NCI-H2029 treated with DMSO at 0.1 percent for 48 hours (cell line): ENCODE results near the gene CPA5.
"Not testable (repeated sequence)": the region's sequence is repeated elsewhere in the genome, so short reads cannot be mapped to it uniquely, and the experiment has no call there.

Source experiments
- DNase-seq: peaks from one replicate; lab custom pipeline; 2025; lab: John Stamatoyannopoulos, UW

Gene CPA5, protein sequence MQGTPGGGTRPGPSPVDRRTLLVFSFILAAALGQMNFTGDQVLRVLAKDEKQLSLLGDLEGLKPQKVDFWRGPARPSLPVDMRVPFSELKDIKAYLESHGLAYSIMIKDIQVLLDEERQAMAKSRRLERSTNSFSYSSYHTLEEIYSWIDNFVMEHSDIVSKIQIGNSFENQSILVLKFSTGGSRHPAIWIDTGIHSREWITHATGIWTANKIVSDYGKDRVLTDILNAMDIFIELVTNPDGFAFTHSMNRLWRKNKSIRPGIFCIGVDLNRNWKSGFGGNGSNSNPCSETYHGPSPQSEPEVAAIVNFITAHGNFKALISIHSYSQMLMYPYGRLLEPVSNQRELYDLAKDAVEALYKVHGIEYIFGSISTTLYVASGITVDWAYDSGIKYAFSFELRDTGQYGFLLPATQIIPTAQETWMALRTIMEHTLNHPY

DNA sequence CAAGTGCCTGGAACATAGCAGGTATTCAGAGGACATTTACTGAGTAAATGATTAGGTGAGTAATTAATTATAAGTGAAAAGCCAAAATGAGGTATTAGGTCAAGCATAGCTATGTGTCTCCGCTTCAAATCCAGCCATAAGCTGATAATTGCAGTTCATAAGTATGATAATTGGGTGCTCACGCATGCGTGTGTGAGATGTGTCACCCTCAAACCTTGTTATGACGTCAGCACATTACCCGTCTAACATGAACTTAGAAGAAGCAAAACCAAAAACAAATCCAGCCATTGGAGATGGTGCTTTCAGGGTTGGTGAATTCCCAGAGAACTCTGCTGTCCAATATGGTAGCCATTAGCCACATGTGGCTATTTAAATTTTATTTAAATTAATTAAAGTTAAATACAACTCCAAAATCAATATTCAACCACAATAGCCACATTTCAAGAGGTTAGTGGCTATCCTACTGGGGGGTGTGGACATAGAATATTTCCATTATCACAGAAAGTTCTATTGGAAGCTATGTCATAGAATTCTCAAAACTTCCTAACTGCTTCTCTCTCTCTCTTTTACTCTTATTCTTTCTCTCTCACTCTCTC is at the start of gene CPA5:
TSS of gene CPA5 (plus strand) at position 546 of the 596 bp plus-strand sequence. CDS start 1,670 bp downstream, outside the sequence.
- DNase-seq, result no peak

DNA sequence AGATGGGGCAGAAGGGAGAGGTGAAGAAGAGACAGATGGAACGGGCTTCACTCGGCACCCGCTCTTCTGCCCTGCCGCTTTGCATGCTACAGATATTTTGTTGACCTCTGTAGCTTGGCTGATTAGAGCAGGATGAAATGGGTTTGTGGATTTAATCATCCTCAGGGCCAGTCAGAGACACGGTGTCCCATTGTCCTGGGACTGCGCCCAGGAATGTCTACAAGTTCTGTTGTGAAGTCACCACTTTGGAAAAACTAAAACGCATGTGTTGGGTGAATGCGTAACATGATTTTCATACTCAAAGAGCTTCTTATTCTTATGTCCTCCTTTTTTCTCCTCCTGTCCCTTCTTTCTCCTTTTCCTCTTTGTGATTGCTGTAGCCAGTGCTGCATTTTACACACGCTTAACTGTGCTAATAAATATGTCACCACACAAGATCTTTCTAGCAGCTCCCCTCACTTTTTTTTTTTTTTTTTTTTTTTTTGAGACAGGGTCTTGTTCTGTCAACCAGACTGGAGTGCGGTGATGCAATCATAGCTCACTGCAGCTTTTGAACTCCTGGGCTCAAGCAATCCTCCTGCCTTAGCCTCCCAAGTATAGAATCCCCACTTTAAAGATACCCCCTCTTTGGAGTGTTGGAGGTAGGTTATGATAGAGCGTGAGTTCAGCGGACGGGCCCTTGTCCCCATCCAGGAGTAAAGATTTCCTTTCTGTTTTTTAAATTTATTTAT is 48.2 kb upstream of the CPA5 start:
- DNase-seq, result no peak

DNA sequence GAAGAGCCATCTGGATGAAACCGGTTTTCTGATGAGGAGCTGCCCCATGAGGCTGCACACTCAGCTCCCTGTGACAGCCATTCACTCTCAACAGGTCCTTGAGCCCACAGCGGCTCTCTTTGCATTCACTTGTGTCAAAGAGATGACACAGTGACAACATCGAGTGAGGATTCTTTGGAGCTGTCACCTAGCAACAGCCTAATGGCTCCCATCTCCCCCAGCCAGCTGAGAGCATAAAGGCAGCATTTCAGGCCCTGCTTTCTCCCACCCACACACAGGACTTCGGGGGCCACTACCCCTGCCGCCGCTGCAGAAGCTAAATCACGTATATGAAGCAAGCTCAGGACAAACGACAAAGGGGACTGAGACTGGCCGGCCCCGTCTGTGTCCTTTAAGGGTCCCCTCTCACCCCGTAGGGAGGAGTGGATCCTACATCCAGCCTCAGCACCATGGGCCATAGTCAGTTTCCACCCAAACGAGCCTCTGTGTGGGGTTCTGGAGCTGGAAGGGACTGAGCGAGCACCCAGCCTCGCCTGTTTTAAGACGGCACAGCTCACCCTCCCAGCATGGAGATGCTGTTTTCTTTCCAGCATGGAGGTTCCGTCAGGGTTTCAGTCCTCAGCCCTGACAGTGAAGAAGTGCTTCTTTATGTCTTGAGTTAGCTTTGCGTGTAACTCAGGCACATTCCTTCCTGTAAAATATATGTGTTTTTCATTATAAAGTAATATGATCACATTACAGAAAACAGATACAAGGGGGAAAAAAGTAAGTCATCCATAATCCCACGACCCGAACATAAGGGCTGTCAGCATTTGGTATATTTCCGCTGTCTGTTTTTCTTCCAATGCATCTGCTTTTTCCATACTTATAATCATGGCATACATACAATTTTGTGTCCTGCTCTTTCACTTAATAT is 46.7 kb upstream of the CPA5 start:
- DNase-seq, result peak; percentile 72

DNA sequence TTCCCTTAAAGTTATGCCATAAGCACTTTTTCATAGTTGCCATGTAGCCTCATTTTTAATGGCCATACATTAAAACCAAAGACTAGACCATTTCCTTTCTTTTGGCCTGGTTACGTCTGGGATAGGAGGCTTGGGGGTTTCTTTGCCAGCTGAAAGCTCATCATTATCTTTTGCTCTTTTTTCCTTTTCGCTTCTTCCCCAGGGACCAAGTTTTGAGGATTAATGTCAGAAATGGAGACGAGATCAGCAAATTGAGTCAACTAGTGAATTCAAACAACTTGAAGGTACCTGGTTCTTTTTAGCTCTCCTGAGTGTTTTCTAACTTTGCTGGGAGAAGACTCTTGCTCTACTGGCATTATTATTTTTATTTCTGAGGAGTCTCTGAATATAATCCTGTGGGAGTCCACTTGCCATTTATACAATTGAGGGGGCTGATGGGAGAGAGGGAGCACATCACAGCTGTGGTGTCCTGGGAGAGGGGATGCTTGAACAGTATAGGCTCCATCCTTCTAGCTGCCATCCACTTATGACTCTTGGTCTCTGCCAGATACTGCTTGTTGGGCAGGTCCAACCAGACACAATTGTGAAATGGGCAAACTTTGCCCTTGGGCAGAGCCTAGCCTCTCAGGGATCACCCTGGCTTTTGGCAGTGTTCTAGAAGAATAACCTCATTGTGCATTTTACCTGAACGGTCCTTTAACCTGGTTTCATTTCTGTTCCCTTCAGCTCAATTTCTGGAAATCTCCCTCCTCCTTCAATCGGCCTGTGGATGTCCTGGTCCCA is 45.9 kb upstream of the CPA5 start:
- DNase-seq, result no peak

DNA sequence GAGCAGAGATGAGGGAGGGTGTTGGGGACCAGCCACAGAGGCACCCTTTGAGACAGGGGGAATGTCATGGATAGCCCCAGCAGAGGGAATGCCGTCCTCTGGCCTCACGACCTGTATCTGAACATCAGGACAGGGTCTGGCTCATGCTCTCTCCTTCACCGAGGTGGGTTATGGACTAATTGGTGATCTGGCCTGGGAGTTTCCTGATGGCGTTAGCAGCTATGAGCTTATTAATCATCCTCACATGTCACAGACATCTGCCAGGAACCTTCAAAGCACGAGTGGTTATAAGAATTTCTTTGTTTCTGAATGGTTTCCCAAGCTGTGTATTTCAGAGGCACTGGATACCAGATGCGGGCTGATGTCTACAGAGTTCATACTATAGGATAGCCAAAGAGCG is 44.8 kb upstream of the CPA5 start:
- no peak for DNase-seq

DNA sequence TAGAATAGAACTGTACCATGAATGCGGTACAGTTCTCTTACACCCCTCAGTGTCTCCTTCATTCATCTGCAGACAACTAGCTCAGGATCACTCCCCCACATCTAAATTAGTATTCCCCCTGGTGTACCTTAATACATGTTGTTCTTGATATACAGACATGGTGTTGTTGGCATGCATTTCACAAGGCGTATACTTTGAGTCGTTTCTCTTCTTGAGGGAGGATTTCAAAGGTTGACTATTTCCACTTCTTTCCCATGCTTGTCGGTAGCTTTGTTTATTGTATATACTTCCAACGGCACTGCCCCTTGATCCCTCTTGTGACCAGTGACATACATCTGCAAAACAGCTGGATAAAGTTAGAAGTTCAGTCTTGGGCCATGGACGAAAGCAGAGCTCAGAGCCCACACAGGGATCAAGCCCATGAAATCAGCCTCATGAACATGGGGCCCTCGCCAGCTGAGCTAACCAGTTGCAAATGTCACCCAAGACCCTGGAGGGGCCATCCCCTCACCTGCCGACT is 43.1 kb upstream of the CPA5 start:
- DNase-seq, result no peak

DNA sequence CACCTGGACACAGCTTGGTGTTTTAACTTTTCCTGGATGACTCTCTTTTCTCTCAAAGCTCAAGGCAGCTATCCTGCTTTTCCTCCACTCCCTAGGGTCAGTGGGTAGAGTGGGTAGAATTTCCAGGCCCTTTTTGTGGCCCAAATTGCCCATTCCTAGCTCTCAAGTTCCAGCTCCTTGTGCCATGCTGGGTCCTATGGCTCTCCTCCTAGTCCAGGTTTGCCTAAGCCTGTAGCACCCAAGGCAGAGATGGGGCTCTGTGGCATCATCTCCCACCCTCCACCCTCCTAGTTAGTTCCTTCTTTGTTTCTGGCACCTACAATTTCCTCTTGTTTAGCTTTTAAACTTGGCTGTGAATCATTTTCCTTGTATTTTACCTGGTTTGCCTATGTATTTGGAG is 42.0 kb upstream of the CPA5 start:
- no peak for DNase-seq

DNA sequence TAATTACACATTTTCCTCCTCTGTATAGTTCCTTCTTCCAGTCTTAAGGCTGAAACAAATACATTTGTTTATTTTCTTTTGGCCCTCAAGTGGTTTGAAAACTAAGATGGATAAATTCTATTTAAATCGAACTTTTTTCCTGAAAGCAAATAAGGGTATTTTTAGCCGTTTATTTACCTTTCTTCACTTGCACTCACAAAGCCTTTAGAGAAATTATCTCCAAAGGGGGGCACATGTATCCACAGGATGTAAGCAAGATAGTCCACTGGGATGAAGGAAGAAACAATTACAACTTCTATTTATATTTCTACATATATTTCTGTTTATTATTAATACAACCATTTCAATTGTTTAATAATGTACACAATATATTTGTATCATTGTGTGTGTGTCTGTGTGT is 41.5 kb upstream of the CPA5 start:
- DNase-seq, result no peak

DNA sequence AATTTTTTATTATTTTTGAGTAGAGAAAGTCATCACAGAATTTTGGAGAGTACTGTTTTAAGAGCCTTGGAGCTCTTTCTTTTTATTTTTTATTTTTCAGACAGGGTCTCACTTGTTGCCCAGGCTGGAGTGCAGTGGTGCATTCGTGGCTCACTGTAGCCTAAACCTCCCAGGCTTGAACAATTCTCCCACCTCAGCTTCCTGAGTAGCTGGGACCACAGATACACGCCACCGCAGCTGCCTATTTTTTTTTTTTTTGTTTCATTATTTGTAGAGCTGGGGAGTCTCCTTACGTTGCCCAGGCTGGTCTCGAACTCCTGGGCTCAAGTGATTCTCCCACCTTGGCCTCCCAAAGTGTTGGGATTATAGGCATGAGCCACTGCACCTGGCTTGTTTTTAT is 41.1 kb upstream of the CPA5 start:
- DNase-seq, result no peak

DNA sequence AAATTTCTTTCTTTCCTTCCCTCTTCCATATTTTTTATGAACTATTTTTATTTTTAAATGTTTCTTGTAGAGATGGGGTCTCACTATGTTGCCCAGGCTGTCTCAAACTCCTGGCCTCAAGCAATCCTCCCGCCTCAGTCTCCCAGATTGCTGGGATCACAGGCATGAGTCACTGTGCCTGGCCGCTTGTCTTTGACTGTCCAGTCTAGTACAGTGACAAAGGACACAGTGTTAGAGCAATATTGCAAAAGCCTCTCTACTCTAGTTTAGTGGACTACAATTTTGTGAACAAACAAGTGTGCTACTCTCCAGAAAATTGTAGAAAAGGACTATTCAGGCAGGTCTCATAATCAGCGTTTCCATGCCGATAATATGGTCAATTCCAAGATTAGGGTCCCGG is 40.6 kb upstream of the CPA5 start:
- DNase-seq, result no peak

DNA sequence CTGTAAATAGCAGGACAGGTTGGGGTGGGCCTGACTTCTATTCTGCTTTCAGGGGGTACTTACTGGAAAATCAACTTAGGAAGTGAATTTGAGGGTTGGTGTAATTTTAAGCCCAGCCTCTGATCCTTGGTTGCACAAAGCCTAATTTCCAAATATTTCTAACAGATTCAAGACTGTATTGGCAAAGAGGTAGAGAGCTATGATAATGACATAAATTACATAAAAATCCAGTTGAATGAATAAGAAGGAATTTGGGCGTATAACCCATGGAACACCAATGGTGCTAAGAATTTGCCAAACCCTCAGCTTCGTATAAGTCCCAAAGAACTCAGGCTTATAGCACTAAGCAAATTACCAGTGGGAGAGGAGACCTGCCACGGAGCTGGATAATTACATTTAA is 39.7 kb upstream of the CPA5 start:
- no peak for DNase-seq

DNA sequence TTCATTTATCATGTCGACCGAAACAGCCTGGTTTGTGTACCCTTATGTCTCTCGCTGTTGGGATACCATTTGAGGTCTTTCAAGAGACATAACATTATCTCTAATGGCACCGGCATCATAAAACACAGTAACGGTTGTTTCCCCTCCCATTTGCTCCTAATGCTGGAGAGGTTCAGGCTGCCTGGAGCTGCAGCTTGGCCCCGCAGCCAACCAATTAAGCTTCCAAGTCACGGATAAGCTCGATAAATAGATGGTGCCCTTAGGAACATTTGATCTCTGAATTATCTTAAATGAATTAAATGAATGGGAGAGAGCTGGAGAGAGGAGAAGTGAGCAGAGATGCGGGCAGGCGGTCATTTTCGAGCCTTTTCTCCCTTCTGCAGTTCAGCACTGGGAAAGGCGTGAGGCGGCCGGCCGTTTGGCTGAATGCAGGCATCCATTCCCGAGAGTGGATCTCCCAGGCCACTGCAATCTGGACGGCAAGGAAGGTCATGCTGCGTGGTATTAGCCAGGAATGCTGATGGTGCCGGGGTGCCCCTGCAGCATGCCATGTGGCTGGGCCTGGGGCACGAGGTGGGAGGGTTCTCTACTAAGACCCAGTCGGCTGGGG is 39.1 kb upstream of the CPA5 start:
- no peak for DNase-seq

DNA sequence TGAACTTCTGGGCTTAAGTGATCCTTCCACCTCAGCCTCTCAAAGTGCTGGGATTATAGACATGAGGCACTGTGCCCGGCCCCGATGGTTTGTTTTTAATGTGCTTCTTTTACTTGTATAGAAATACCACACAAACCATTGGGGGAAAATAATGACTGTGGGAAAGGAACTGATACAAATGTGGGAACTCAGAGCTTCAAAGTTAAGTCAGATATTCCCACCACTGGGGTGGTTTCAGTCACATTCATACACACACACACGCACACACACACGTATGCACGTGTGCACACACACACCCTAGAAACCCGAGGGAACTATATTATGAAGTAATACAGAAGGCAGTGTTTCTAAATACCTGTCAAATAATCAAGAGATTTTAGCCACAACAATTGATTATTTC is 34.6 kb upstream of the CPA5 start:
- DNase-seq, result no peak

DNA sequence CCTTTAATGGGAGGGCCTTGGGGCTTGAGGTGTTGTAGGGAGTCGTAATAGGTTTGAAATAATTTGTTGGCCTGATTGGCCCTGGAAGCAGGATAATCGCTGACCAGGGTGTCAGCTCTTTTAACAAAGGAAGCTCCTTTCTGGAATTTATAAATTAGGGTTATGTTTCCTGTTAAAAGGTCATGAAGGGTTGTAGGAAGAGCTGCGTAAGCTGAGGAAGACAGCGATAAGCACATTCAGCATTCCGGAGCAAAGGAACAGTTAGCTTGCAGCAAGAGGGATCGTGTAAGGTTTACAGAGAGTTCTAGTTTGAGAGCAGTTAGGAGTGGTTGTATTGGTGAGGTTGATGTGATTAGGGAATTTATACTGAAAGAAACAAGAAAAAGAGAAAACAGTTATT is 30.3 kb upstream of the CPA5 start:
- DNase-seq, result no peak

DNA sequence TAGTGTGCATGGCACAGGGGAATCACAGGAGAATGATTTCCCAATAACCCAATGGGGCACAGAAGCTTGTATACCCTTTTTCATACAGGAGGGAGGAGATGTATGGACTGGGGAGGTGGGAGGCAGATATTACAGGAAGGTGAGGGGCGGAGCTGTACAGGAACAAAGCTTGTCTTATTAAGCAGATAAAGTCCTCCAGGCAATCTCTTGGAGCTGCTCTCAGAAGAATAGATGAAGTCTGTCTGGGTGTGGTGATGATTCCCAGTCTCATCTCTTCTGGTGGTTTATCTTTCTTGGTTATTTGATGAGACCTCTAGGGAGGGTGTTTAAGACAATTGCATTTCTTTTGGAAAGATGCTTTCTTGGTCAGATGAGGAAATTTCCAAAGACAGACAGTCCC is 25.1 kb upstream of the CPA5 start:
- DNase-seq, result no peak

DNA sequence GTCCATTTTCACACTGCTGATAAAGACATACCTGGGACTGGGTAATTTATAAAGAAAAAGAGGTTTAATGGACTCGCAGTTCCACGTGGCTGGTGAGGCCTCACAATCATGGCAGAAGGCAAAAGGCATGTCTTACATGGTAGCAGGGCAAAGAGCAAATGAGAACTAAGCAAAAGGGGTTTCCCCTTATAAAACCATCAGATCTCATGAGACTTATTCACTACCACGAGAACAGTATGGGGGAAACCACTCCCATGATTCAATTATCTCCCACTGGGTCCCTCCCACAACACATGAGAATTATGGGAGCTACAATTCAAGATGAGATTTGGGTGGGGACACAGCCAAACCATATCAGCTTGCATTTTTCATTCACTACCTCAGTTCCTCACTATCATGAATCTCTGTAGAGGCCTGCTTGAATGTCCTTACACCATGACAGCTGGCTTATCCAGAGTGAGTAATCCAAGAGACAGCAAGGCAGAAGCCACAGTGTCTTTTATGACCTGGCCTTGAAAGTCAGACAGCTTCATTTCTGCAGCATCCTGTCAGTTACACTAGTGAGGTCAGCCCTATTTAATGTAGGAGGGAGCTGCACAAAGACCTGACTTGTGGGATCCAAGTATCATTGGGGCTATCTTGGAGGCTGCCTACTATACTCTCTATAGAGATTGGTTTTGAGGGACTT is 22.9 kb upstream of the CPA5 start:
- DNase-seq, result not testable (repeated sequence)

DNA sequence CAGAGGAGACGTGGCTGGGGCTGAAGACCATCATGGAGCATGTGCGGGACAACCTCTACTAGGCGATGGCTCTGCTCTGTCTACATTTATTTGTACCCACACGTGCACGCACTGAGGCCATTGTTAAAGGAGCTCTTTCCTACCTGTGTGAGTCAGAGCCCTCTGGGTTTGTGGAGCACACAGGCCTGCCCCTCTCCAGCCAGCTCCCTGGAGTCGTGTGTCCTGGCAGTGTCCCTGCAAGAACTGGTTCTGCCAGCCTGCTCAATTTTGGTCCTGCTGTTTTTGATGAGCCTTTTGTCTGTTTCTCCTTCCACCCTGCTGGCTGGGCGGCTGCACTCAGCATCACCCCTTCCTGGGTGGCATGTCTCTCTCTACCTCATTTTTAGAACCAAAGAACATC is 22.0 kb upstream of the CPA5 start:
- DNase-seq, result no peak

DNA sequence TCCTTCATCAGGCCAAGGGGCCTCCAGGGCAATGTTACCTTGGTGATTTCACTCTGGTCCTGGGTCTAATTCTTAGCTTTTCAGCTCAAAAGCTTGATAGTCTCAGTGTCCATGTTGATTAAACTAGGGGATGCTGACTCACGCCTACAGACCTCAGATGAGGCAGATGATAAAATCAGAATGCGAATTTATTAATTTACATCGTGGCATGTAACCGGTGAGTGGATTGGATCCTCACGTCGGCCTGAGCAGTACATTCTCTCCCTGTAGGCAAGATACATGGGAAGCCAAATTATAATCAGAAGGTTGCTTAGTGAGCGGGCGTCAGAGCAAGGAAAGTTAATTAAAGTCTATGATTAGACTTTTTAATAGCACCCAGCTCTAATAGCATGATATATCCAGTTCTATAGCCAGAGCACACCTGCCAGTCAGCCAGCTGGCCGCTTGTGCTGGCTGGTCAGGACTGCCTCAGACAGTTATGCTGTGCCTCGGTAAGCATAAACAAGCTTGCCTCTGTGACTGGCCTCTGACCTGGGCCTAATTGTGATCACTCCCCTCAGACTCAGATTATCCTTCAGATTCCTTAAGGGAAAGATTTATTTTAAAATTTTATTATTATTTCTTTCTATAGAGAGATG is 20.2 kb upstream of the CPA5 start:
- DNase-seq, result no peak

DNA sequence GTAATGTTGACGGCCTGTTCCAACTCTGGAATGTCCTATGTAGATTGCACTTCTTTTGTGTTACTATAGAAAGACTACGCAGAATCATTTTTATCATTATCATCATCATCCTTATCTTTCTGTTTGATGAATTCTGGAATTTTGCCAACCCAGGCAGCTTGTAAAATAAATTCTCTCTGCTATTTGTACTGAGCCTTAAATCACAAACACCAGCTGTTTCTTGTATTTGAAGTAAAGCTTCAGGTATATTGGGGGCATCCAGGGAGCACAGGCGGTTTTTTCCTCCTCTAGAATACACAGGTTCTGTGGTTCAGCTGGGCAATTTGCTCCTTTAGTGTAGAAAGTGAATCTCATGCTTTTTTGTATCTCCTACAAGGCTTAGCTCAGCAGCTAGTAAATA is 14.9 kb upstream of the CPA5 start:
- DNase-seq, result no peak
